Neural cell (in vitro differentiated cells): ENCODE measurements around the gene PARG.
"Not testable (repeated sequence)": the region's sequence is repeated elsewhere in the genome, so short reads cannot be mapped to it uniquely, and the experiment has no call there.

Experiments used
- CTCF ChIP-seq: fragments of 450-650 bp; IDR thresholded peaks from 2 replicates; pipeline ENCODE4 v1.5.1; 2014; ENCODE audit warnings: antibody characterized with exemption, mild to moderate bottlenecking, moderate library complexity; ENCODE audit not compliant: poor library complexity, severe bottlenecking
- REST ChIP-seq: IDR thresholded peaks from 2 replicates; pipeline ENCODE4 v1.6.1; 2012; ENCODE audit warnings: borderline replicate concordance

- TF ChIP-seq CTCF, REST: not testable (repeated sequence)
Observed at GRCh38 chr10:49917927-49918326, 23.9 kb downstream of the PARG start.
